Lower leg skin (tissue), 3 donors: ENCODE data around the gene OR1K1.

Source experiments
- POLR2A ChIP-seq, 2 donors: fragments of 450-650 bp; IDR thresholded peaks; one replicate each; pipeline ENCODE4 v1.6.1; 2016 to 2017; ENCODE audit warnings: antibody characterized with exemption in 2 of 2, mild to moderate bottlenecking in 1 of 2, moderate library complexity in 1 of 2
- TF ChIP-seq, protein P1 (sequence below), 3 donors: fragments of 450-650 bp; IDR thresholded peaks; one replicate each; pipeline ENCODE4 v1.5.1; 2016; ENCODE audit warnings: antibody characterized with exemption in 3 of 3, mild to moderate bottlenecking in 3 of 3, moderate library complexity in 2 of 3

DNA sequence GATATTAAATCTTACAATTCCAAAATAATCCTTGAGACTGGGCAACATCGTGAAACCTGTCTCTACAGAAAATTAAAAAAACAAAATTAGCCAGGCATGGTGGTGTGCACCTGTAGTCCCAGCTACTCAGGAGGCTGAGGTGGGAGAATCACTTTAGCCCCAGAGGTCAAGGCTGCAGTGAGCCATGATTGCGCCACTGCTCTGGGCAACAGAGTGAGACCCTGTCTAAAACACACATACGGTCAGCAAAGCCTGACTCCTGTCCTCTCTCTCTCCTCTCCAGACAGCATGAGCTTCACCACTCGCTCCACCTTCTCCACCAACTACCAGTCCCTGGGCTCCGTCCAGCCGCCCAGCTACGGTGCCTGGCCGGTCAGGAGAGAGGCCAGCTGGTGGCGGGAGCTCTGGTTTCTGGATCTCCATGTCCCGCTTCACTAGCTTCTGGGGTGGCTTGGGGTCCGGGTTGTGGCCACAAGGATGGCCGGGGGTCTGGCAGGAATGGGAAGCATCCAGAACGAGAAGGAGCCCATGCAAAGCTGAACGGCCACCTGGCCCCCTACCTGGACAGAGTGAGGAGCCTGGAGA lies 37.4 kb downstream of the OR1K1 start:
- TF ChIP-seq, protein P1, sequence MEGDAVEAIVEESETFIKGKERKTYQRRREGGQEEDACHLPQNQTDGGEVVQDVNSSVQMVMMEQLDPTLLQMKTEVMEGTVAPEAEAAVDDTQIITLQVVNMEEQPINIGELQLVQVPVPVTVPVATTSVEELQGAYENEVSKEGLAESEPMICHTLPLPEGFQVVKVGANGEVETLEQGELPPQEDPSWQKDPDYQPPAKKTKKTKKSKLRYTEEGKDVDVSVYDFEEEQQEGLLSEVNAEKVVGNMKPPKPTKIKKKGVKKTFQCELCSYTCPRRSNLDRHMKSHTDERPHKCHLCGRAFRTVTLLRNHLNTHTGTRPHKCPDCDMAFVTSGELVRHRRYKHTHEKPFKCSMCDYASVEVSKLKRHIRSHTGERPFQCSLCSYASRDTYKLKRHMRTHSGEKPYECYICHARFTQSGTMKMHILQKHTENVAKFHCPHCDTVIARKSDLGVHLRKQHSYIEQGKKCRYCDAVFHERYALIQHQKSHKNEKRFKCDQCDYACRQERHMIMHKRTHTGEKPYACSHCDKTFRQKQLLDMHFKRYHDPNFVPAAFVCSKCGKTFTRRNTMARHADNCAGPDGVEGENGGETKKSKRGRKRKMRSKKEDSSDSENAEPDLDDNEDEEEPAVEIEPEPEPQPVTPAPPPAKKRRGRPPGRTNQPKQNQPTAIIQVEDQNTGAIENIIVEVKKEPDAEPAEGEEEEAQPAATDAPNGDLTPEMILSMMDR (IDR thresholded peaks at IDR 0.05), result no peak
- no peak for TF ChIP-seq POLR2A (IDR thresholded peaks at IDR 0.05)
